Measurements from ENCODE around the gene EEIG2. TPM values are rescaled to one million over a fixed set of nuclear protein-coding genes. Genes with fewer than 3 reads are reported as not detected.

Gene EEIG2
- total RNA-seq, 4 donors from 2014 or later = 14.3 to 25.5 (median 17.8) TPM

- ATAC-seq (ENCODE audit: low FRiP score) (no peak), DNase-seq (ENCODE audit: low spot score) (no peak)
These were observed 9.3 kb downstream of the EEIG2 start for GRCh38 chr1:108569097-108569728.

DNA sequence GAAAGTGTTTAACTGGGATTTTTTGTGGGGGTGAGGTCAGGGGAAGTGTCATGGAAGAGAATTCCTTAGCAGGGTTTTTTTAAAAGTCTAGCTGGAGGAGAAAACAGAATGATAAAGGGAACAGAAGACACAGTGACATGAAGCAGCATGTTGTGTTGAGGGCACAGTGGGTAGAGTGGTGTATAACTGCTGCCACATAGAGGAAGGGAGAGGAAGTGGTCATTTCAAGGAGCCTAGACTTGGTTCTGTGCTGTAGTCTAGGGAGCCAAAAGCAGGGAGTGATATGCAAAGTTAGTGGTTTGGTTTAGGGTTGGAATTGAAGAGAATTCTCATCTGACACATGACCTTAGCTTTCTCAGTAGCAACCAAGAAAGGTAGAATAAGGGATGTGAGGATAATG, 10.2 kb downstream of the EEIG2 start:
- no peak for ATAC-seq (ENCODE audit: low FRiP score)
- no peak for DNase-seq (ENCODE audit: low spot score)
- TF ChIP-seq, protein P1, sequence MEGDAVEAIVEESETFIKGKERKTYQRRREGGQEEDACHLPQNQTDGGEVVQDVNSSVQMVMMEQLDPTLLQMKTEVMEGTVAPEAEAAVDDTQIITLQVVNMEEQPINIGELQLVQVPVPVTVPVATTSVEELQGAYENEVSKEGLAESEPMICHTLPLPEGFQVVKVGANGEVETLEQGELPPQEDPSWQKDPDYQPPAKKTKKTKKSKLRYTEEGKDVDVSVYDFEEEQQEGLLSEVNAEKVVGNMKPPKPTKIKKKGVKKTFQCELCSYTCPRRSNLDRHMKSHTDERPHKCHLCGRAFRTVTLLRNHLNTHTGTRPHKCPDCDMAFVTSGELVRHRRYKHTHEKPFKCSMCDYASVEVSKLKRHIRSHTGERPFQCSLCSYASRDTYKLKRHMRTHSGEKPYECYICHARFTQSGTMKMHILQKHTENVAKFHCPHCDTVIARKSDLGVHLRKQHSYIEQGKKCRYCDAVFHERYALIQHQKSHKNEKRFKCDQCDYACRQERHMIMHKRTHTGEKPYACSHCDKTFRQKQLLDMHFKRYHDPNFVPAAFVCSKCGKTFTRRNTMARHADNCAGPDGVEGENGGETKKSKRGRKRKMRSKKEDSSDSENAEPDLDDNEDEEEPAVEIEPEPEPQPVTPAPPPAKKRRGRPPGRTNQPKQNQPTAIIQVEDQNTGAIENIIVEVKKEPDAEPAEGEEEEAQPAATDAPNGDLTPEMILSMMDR (IDR thresholded peaks at IDR 0.05) = no peak

More at GRCh38 chr1:108569097-108569728, 9.3 kb downstream of the EEIG2 start:
- TF ChIP-seq, protein P1 (IDR thresholded peaks at IDR 0.05) = no peak

- TF ChIP-seq, protein P1 (IDR thresholded peaks at IDR 0.05) = no peak
- no peak for DNase-seq (ENCODE audit: low spot score)
These were observed 11.1 kb downstream of the EEIG2 start for GRCh38 chr1:108570998-108571401.

GRCh38 chr1:108572182-108572581, 12.3 kb downstream of the EEIG2 start:
- ATAC-seq (ENCODE audit: low FRiP score) = no peak
- TF ChIP-seq, protein P1 (IDR thresholded peaks at IDR 0.05) = no peak
- DNase-seq (ENCODE audit: low spot score) = no peak

More at GRCh38 chr1:108570998-108571401, 11.1 kb downstream of the EEIG2 start:
- ATAC-seq (ENCODE audit: low FRiP score) = no peak

GRCh38 chr1:108573183-108573582, 13.3 kb downstream of the EEIG2 start:
- ATAC-seq (ENCODE audit: low FRiP score) = no peak
- TF ChIP-seq, protein P1 (IDR thresholded peaks at IDR 0.05) = no peak
- no peak for DNase-seq (ENCODE audit: low spot score)

GRCh38 chr1:108574008-108574407, 14.1 kb downstream of the EEIG2 start:
- ATAC-seq (ENCODE audit: low FRiP score) (no peak), DNase-seq (ENCODE audit: low spot score) (no peak)
- TF ChIP-seq, protein P1 (IDR thresholded peaks at IDR 0.05) = no peak

GRCh38 chr1:108575375-108575774, 15.5 kb downstream of the EEIG2 start:
- DNase-seq (ENCODE audit: low spot score) (no peak), ATAC-seq (ENCODE audit: low FRiP score) (no peak)
- TF ChIP-seq, protein P1 (IDR thresholded peaks at IDR 0.05) = no peak
